Fibroblast of the aortic adventitia (primary cell): Measurements from ENCODE around the gene CA10. TPM values are rescaled to one million over a fixed set of nuclear protein-coding genes. Genes with fewer than 3 reads are reported as not detected.

Experiments
- DNase-seq: peaks from one replicate; pipeline ENCODE4 v3.0.0-alpha.2; 2010; ENCODE audit warnings: low read depth
- H3K4me3 ChIP-seq: 2 replicates; pipeline ENCODE4 v1.5.1; 2011; ENCODE audit warnings: low read depth, mild to moderate bottlenecking, control low read depth, low read length, moderate library complexity
- CTCF ChIP-seq: IDR thresholded peaks from 2 replicates; pipeline ENCODE4 v1.5.1; 2011; ENCODE audit warnings: mild to moderate bottlenecking, low read length, control low read depth, inconsistent platforms; ENCODE audit not compliant: insufficient read depth
- total RNA-seq: library from RNA; depleted of rRNA; stranded (reverse); fragments of >200 nt; gene quantifications from 2 replicates; pipeline ENCODE4 v1.2.3, GENCODE V29; 2012; ENCODE audit warnings: low replicate concordance

CA10 gene
- total RNA-seq, 1 donor: not detected

GRCh38 chr17:51676691-51677487 is 481.6 kb downstream of the CA10 start:
- H3K4me3 ChIP-seq: no peak overlapping the region
- TF ChIP-seq CTCF: no peak
- DNase-seq: no peak

GRCh38 chr17:51674579-51675255 is 483.8 kb downstream of the CA10 start:
- DNase-seq: no peak
- no peak overlapping the region for H3K4me3 ChIP-seq
- no peak for TF ChIP-seq CTCF

- DNase-seq: no peak
- H3K4me3 ChIP-seq: no peak overlapping the region
- no peak for TF ChIP-seq CTCF
These were observed 485.4 kb downstream of the CA10 start for GRCh38 chr17:51673070-51673469.

GRCh38 chr17:51672065-51672464 is 486.4 kb downstream of the CA10 start:
- DNase-seq: no peak
- no peak overlapping the region for H3K4me3 ChIP-seq
- TF ChIP-seq CTCF: no peak

GRCh38 chr17:51670899-51671298 is 487.6 kb downstream of the CA10 start:
- TF ChIP-seq CTCF: no peak
- H3K4me3 ChIP-seq: no peak overlapping the region
- DNase-seq: no peak

GRCh38 chr17:51668963-51669246 is 489.6 kb downstream of the CA10 start:
- no peak for TF ChIP-seq CTCF
- DNase-seq: no peak
- no peak overlapping the region for H3K4me3 ChIP-seq
